ENCODE measurements around the gene HSDL1.

GRCh38 chr16:84183911-84184591 is 39.1 kb upstream of the HSDL1 start:
- TF ChIP-seq, protein P1, sequence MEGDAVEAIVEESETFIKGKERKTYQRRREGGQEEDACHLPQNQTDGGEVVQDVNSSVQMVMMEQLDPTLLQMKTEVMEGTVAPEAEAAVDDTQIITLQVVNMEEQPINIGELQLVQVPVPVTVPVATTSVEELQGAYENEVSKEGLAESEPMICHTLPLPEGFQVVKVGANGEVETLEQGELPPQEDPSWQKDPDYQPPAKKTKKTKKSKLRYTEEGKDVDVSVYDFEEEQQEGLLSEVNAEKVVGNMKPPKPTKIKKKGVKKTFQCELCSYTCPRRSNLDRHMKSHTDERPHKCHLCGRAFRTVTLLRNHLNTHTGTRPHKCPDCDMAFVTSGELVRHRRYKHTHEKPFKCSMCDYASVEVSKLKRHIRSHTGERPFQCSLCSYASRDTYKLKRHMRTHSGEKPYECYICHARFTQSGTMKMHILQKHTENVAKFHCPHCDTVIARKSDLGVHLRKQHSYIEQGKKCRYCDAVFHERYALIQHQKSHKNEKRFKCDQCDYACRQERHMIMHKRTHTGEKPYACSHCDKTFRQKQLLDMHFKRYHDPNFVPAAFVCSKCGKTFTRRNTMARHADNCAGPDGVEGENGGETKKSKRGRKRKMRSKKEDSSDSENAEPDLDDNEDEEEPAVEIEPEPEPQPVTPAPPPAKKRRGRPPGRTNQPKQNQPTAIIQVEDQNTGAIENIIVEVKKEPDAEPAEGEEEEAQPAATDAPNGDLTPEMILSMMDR (conservative IDR thresholded peaks at IDR 0.05; ENCODE audit: low read depth, low read length), result 0 out of 2 replicates have a peak, but pooled peaks have one; percentile 27
- TF ChIP-seq EZH2 (IDR thresholded peaks at IDR 0.05; ENCODE audit: low read length, unreplicated experiment), result no peak

Measured in PC-3 (cell line).